HEK293T (cell line): ENCODE measurements around the gene PLCB2.

ENCODE experiments used
- BHLHE40 ChIP-seq: fragments of 450-650 bp; IDR thresholded peaks from 2 replicates; pipeline ENCODE4 v1.6.1; 2016; ENCODE audit warnings: mild to moderate bottlenecking, moderate library complexity, borderline replicate concordance
- FOXA1 ChIP-seq: fragments of 450-650 bp; IDR thresholded peaks from 2 replicates; pipeline ENCODE4 v1.6.1; 2016; ENCODE audit warnings: mild to moderate bottlenecking
- L3MBTL2 ChIP-seq: fragments of 450-650 bp; conservative IDR thresholded peaks from 2 replicates; pipeline ENCODE4 v1.6.1; 2016; ENCODE audit warnings: mild to moderate bottlenecking
- LEF1 ChIP-seq: fragments of 450-650 bp; IDR thresholded peaks from 2 replicates; pipeline ENCODE4 v1.6.1; 2017; ENCODE audit warnings: mild to moderate bottlenecking, borderline replicate concordance
- NFRKB ChIP-seq: fragments of 450-650 bp; IDR thresholded peaks from 2 replicates; pipeline ENCODE4 v1.6.1; 2016; ENCODE audit warnings: mild to moderate bottlenecking, moderate library complexity
- SP1 ChIP-seq: fragments of 450-650 bp; IDR thresholded peaks from 2 replicates; pipeline ENCODE4 v1.6.1; 2017
- TARDBP ChIP-seq: fragments of 450-650 bp; IDR thresholded peaks from 2 replicates; pipeline ENCODE4 v1.6.1; 2016
- ZNF384 ChIP-seq: fragments of 450-650 bp; IDR thresholded peaks from 2 replicates; pipeline ENCODE4 v1.6.1; 2016

DNA sequence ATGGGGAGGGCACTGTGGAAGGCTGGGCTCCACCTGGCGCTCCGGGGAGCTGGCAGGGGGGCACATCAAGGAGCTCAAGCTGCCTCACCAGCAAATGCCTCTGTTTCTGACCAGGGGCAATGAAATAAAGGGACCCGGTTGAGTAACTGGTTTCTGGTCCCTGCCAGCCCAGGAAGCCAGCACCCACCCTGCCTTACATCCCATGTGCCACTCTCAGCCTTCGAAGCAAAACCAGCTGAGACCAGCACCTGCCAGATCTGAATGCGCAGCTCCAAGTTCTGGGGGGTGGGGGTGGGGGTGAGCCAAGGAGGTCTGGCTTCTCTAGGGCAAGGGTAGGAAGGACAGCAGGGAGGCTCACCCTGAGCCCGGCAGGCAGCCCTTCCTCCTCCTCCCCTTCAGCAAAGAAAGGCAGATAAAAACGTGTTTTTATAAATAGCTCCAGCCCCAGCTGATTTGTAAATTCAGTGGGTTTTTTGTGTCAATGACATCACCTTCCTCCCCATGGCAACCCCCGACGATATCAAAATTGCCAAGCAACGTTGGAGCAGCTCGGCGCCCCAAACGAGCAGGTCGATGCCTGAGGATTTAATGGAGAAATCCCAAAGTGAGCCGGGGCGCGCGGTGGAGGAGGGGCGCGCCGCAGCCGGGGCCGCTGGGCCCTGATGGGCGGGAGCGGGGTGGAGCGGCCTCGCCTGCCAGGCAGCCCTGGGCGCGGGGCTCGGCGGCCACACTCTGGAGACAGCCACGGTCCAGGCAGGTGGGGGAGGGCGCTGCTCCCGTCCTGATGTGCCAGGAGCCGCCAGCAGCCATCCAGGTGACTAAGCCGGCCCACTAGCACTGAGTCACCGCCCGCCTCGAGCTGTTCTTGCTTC, 69.0 kb downstream of the PLCB2 start, which contains the start of gene PAK6:
- no peak for TF ChIP-seq TARDBP
- no peak for TF ChIP-seq BHLHE40
- TF ChIP-seq NFRKB: no peak
- TF ChIP-seq SP1: no peak
- TF ChIP-seq LEF1: no peak
- no peak for TF ChIP-seq ZNF384
- TF ChIP-seq FOXA1: no peak
- TF ChIP-seq L3MBTL2: no peak
